C1 segment of cervical spinal cord (tissue), 14 donors: ENCODE results near the gene POLE3.
"Not testable (repeated sequence)": the region's sequence is repeated elsewhere in the genome, so short reads cannot be mapped to it uniquely, and the experiment has no call there.

Source experiments
- DNase-seq, 14 donors: peaks; one replicate each; lab custom pipeline; 2025; lab: John Stamatoyannopoulos, UW

POLE3 gene

DNA sequence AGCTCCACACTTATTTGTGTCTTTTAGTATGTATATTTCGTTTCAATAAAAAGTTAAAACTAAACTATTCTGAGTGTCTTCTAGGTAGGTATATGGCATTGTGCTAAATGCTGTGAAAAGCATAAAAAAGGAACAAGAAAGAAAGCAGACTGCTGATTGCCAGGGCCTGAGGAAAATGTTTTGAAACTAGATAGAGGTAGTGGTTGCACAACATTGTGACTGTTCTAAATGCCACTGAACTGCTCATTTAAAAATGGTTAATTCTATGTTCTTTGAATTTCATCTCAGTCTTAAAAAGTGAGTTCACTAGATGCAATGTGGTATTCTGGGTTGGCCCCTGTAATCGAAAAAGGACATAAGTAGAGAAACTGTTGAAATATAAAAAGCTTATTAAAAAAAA lies 6.8 kb downstream of the POLE3 start:
- DNase-seq: no peak

DNA sequence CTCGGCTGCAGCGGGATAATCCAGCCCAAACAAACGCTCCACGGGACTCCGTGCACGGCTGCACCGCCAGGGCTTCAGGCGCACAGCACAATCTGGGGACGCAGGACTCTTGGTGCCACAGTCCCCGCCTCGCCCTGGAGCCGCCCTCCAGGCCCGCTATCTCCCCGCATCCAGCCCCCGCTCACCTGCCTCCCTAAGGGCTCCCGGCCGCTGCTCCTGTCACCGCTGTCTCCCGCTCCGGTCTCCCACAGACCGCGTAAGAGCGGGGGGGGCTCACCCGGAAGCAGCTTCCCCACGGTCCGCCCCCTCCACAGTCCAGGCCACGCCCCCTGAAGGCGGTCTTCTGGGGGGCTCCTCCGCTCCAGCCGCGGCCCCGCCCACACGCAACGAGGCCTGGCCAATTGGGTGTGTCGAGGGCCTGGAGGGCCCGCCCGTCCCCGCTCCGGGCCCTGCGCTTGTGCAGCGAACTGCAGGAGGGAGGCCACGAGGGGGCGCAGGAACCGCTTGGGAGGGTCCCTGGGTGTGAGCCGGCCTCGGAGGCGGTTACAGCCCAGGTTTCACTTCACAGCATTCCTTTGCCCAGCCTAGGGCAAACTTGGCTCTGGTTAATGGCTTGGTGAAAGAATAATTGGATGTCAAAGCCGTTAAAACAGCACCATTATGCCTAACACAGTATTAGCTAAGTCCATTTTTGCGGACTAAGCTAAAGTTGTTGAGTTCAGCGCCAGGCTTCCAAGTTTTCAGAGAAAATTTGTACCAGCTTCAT lies 9.3 kb downstream of the POLE3 start, which contains the start of gene ALAD:
Gene ALAD, minus strand, starts transcription at position 258 of the 766 bp plus-strand sequence. CDS start 7,725 bp downstream, outside the sequence.
- peak; percentile 82 to 99 (median 97) for DNase-seq

DNA sequence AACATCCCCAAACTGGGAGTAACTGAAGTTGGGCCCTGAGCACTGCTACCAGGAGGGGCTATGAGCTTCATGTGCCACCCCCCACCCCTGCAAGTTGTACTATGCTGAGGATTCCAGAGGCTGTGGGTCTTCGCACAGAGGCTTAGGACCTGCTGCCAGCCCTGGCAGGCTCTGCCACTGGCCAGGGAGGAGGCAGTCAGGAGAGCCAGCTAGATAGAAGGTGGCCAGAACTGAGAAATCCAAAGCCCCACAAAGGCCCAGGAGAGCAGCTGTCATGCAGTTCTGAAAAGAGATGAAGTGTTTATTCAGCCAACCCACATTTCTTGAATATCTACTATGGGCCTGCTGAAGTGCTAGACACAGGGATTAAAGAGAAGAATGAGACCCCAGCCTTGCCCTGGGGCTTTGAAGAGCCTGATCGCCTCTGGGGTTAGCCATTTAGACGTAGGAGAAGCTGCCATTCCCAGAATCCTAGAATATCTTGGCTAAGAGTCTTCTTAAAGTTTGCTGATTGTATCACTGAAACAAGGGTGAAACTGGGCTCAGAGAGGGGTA lies 10.8 kb downstream of the POLE3 start:
- DNase-seq: no peak

DNA sequence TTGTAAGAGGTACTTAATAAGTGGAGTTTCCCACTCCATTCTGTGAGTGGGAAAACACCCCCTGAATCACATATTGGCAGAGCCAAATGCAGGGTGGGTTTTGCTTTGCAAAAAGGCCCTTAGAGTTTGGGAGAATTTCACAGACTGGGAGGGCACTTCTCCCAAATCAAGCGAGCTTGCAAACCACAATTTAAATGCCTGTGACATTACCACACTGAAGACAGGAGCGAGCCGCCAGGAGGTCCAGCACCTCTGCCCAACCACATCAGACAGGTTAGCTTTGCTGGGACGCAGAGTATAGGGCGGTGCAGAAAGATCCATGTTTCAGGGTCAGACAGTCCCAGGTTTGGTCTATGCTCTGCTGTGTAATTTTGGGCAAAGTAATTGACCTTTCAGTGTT lies 11.7 kb downstream of the POLE3 start:
- DNase-seq: no peak

DNA sequence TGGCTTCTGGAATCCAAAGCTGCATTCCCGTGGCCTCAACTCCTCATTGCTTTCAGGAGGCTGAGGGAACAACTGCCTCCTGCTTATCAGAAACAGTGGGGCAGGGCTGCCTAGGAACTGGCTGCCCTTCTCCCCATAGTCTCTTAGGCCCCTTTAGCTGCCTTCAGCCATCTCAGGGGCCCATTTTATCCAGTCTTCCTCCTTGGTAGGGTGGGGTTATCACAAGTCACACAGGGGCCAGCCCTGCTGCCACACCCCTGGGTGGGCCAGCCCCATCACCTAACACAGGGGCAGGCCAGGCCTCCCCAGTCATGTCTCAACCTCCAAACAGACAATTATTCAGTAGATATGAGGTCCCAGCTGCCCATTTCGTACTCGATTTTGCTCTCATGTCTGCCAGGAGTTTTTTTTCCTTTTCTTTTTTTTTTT lies 13.3 kb downstream of the POLE3 start:
- no peak for DNase-seq

DNA sequence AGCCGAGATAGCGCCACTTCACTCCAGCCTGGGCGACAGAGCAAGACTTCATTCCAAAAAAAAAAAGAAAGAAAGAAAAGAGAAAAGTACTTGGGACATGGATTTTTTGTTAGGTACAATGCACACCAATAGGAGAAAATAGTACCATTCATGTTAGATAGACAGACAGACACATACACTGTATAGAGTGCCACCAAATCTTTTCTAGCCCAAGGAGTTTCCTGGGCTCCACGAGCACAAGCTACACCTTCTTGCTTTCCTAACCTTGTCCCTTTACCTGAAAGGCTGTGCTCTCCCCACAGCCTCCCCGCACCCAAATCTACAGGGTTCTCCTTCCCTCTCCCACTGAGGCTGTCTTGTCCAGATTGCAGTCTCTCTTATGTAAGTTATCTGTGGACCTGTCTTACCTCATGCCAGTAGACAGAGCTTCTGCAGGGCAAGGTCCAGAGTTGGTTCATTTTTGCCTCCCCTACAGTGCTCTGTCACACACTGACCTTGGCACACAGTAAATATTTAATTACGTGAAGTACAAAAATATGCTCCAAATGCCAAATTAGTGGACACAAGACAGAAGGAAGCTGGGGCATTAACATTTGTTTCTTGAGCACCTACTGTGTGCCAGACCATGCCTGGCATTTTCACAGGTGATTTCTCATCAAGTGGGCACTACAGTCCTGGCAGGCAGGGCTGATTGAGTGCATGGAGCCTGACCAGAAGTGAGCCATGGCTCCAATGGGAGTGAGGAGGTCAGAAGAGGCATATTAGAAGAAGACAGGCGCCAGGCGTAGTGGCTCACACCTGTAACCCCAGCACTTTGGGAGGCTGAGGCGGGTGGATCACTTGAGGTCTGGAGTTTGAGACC lies 15.2 kb downstream of the POLE3 start:
- DNase-seq: no peak

DNA sequence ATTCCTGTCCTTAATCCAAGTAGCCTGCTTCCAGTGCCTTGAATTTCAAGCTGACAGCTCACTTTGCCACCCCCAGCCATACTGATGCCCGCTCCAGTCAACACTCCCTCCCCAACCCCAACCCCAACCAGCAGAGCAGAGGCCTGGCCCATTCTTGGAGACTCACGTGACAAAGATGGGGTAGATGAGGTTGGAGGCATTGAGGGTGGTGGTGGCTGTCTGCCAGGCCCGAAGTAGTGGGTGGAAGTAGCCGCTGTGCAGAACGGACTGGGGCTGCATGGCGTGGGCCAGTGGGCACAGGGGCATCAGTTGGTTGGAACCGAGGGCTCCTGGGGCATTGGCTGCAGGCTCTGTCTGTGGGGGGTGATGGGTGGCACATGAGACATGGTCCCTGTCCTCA lies 17.2 kb downstream of the POLE3 start:
- peak in 5 of 14 donors; percentile 13 to 42 (median 40) for DNase-seq

DNA sequence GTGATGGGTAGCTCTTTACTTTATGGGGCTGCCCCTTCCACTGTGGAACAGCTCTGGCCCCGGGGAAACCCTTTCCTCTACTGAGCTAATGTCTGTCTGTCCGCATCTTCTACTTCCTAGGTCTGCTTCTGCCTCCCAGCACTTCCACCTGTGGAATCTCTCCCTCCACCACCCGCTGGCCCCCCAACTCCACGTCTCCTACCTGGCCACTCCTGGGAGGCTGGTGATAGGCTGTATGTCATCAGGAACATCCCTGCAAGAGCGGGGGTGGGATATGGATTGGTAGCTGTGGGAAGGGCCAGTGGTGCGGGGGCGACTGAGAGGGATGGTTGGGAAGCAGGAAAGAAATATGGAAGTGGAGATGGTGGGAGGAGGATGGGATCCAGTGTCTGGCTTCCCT lies 18.6 kb downstream of the POLE3 start:
- DNase-seq: no peak

DNA sequence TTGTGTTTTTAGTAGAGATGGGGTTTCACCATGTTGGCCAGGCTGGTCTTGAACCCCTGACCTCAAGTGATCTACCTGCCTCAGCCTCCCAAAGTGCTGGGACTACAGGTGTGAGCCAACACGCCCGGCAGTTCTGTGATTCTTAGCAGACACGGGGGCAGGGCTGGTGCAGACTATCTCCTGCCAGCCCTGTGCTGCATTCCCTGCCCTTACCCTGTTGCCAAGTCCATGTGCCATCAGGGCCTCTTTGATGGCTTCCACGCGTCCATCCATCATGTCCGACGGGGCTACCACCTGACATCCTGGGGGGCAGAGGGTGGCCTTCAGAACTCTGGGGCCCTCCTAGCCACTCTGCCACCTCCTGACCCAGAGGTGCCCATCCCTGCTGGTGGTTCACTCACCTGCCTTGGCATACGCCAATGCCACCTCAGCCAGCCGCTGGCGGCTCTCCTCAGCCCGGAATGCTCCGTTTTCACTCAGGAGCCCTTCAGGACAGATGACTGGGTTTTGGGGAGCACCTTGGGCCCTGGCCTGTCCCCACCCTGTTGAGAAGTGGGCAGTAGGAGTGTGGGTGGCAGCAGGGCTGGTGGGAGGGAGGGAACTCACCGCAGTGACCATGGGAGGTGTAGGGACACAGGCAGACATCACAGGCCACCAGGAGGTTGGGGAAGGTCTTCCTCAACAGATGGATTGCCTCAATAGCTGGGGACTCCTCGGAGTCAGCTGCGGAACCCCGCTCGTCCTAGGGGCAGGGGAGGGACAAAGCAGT lies 20.1 kb downstream of the POLE3 start:
- no peak for DNase-seq

DNA sequence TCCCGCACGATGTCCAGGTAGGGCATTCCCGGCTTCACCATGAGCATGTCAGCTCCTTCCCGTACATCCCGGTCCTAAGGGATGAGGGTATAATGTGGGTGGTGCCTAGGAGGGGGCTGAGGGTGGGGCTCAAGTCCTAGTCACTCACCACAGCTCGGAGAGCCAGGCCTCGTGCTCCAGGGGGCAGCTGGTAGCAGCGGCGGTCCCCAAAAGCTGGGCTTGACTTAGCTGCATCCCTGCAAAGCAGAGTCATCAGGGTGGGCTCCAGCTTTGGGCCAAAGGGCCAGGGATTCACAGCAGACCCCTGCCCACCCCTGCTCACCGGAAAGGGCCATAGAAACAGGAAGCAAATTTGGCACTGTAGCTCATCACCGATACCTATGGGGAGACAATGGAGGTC lies 21.0 kb downstream of the POLE3 start:
- DNase-seq: no peak

DNA sequence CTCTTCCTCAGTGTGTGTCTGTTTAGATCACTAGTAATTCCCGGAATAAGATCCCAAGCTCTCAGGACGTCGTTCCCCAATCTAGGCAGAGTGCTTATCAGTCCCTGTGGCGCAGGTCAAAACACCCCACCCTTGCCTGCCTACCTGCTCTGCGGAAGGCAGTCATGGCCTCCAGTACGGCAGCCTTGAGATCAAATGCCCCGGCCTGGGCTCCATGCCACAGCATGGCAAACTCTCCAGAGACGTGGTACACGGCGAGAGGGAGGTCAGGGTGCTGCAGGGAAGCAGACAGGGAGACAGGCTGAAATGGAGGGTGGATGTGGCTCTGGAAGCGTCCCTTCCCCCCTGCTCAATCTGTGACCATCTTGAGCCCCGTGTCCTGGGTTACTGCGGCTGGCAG lies 21.6 kb downstream of the POLE3 start:
- DNase-seq: no peak

DNA sequence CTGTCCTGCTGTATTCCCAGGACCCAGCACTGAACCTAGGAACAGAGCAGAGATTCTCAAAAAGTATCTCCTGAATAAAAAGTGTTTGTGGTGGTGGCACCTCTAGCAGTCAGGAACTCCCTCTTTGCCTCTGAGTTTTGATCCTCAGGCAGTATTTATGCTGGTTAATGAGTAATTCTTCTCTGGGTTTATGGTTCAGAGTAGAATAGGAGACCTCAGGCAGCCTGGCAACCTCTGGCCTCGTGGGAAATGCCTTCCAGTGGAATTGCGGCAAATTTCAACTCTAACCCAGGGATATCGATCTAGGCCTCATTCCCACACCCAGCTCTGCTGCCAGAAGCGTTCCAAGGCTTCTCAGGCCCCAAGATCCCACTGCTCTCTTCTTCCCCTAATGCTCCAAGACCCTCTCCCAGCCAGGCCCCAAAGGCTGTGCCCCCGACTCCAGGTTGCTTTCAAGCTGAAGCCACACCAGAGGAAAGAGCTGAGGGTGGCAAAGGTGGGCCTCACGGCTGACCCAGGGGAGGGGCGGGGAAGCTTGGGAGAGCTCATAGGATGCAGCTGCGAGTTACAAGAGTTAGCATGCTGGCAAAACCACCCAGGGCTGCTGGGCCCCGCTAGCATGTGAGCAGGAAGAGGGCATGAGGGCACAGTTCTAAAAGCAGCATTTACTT lies 22.8 kb downstream of the POLE3 start:
- no peak for DNase-seq

DNA sequence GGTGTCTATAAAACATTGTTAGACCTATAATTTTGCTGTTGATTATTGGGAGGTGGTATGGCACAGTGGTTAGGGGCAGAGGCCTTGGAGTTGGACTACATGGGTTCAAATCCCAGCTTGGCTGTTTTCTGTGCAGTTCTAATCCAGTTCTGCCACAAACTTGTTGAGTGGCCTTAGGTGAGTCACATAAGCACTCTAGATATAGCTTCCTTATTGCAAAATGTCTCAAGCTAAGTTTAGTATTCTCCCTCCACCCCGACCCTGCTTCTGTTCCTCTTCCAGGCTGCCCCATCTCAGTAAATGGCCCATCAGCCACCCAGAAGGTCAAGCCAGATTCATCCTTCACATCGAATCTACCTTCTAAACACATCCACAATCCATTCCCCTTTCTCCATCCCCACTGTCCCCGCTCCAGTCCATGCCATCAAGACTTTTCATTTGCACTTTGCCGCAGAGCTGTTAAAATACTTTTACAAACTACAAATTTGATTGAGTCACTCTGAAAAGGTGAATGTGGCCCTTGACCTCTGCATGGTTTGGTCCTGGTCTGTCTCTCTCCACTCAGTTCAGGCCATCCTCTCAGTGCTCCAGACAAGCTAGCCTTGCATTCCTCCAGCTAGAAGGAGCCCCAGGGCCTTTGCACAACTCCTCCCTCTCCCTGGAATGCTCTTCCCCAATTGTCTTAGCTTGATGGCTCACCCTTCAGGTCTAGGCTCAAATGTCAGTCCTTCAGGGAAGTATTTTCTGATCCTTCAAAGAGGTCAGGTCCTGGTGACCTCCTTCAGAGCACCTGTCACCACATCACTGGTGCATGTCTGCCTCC lies 23.7 kb downstream of the POLE3 start:
- no peak for DNase-seq

DNA sequence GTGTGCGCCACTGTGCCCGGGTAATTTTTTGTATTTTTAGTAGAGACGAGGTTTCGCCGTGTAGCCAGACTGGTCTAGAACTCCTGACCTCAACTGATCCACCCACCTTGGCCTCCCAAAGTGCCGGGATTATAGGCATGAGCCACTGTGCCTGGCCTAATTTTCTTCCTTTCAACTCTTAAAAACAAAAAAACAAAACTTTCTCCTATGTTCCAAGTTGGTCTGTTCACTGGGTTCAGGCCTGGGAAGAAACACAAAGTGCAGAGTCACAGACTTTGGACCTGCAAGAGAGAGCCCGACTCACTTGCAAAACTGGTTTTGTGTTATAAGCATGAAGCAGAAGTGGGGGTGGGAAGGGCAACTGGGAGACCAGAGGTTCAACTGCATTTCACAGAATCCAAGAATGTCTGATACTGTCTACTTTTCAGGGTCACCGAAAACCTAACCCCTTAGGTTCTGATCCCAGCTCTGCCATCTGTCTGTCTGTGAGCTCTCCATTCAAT lies 28.5 kb downstream of the POLE3 start:
- no peak for DNase-seq

DNA sequence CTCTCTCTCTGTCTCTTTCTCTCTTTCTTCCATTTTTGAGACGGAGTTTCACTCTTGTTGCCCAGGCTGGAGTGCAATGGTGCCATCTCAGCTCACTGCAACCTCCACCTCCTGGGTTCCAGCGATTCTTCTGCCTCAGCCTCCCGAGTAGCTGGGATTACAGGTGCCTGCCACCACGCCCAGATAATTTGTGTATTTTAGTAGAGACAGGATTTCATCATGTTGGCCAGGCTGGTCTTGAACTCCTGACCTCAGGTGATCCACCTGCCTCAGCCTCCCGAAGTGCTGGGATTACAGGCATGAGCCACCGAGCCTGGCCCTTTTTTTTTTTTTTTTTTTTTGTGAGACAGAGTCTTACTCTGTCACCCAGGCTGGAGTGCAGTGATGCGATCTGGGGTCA lies 29.0 kb downstream of the POLE3 start:
- not testable (repeated sequence) for DNase-seq

DNA sequence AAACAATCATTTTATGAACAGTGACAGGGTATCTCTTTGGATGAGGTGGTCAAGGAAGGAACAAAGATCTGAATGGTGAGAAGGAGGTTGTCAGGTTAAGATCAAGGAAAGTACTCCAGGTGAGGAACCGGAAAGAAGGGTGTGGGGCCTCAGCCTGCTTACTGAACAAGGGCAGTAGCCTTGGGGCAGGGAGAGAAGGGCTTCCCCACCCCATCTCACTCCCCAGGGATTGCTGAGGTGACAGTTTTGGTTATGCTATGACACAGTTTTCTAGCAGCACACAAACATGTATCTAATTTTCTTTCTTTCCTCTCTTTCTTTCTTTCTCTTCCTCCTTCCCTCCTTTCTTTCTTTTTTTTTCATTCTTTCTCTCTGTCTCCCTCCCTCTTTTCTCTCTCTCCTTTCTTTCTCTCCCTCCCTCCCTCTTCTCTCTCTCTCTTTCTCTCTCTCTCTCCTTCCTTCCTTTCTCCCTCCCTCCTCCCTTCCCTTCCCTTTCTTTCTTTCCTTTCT lies 29.6 kb downstream of the POLE3 start:
- no peak for DNase-seq

DNA sequence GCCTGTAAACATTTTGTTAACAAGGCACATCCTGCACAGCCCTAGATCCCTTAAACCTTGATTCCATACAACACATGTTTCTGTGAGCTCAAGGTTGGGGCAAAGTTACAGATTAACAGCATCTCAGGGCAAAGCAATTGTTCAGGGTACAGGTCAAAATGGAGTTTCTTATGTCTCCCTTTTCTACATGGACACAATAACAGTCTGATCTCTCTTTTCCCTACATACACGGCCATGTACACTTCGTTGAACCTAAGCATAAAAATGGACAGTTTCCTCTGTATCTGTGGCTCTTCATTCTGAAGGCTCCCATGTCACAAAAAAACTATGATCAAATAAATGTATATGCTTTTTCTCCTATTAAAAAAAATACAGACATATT lies 30.7 kb downstream of the POLE3 start:
- DNase-seq: not testable (repeated sequence)

DNA sequence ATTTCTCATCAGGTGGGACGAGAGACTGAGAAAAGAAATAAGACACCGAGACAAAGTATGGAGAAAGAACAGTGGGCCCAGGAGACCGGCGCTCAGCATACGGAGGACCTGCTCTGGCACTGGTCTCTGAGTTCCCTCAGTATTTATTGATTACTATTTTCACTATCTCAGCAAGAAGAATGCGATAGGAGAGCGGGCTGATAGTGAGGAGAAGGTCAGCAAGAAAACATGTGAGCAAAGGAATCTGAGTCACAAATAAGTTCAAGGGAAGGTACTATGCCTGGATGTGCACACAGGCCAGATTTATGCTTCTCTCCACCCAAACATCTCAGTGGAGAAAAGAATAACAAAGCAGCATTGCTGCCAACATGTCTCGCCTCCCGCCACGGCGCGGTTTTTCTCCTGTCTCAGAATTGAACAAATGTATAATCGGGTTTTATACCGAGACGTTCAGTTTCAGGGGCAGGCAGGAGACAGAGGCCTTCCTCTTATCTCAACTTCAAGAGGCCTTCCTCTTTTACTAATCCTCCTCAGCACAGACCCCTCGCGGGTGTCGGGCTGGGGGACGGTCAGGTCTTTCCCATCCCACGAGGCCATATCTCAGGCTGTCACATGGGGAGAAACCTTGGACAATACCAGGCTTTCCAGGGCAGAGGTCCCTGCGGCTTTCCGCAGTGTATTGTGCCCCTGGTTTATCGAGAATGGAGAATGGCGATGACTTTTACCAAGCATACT lies 31.2 kb downstream of the POLE3 start:
- not testable (repeated sequence) for DNase-seq
